GM21717 (cell line): ENCODE results near the gene CCDC191.

ENCODE experiments used
- ATAC-seq: cut with Tn5 transposase; IDR thresholded peaks from one replicate; pipeline ENCODE4 v1.9.1; 2021; ENCODE audit warnings: mild to moderate bottlenecking, moderate library complexity; ENCODE audit not compliant: unreplicated experiment

Gene CCDC191

DNA sequence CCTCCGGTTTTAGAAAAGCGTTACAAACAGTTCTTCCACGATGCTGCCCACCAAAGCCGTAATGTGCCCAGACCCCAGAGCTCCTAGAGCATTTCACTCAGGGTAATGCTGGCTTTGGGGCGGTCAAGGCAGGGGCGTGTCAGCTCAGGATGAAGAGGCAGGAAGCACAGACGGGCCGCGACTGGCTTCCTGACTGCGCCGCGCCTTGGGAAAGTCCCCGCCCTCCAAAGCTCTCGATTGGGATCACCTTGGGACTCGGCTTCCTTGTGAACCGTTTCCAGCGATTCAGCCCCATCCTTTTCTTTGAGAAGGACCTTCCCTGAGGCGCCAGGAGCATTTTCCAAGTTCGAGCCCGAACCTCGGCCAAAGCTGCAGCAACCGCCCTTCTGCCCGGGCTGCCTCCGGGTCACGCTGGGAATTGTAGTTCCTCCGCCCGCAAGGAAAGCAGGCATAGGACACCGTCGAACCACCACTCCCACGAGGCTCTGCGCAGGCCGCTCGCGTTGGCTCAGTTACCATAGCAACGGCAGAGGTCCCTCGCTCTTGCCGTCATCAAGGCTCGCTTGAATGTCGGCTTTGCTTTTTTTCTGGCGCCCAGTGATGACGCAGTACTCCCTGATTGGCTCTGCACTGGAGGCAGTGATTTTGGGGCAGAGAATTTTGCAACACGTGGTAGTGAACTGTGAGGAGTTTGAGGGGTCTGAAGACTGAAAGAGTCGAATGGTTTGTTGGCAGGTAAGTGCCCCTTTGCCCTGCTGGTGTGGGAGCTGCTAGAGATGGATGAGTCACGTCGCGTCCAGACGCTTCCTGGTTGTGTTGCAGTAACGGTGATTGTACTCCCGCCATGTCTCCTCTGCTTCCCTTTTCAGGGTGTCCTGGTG is at the start of gene CCDC191, which contains the start of gene QTRT2:
Gene CCDC191 (minus strand): TSS at position 397 of the 881 bp plus-strand sequence. CDS start 60 bp downstream, at position 337.
Gene QTRT2 (plus strand): TSS at position 608 of the 881 bp plus-strand sequence. CDS start 8,521 bp downstream, outside the sequence.
- ATAC-seq, result peak; percentile 98

GRCh38 chr3:114104414-114104813 is 48.1 kb upstream of the CCDC191 start:
- ATAC-seq, result no peak

DNA sequence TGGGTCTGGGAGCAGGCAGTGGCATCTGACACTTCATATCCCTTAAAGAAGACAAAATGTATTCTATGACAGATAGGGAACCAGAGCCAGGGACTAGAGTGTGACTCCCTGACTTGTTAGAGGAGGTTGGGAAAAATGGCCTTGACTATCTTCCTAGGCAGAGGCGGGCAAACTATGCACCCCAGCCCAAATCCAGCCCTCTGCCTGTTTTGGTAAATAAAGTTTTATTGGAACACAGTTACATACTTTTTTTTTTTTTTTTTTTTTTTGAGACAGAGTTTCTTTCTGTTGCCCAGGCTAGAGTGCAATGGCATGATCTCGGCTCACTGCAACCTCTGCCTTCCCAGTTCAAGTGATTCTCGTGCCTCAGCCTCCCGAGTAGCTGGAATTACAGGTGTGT is 47.5 kb upstream of the CCDC191 start:
- ATAC-seq, result no peak

GRCh38 chr3:114103181-114103580 is 46.9 kb upstream of the CCDC191 start:
- no peak for ATAC-seq

DNA sequence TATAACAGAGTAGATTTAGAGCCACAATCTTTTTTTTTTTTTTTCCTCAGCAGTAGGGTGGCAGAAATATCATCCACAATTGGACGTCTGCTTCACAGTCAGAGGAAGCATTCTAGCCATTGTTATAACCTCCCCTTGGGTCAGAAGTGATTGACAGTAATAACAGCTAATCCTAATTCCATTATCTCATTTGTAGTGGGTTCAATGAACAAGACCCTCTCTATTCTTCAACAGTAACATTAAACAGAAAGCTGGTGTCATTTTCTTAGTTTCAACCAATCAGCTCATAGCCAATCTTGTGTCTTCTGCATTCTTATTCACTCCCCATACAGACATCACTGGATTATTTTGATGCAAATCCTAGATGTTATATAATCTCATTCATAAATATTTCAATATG is 44.8 kb upstream of the CCDC191 start:
- no peak for ATAC-seq

GRCh38 chr3:114095796-114096195 is 39.5 kb upstream of the CCDC191 start:
- no peak for ATAC-seq

- ATAC-seq, result no peak
Measured at GRCh38 chr3:114093596-114093995, 37.3 kb upstream of the CCDC191 start.

DNA sequence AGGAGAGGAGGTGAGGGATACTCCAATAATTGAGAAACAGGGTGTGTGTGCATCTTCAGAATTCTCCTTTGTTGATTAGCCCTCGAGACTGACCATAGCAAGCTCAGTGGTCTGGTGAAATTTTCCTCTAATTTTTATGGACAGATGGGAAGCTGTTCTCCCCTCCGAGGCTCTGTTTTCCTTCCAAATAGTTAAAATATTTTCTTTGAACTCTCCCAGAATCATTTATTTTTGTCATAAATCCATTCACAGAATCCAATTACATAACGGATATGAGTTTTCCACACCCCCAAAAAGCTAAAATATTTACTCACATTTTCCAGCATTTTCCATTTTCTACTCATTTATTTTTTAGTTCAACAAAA is 36.7 kb upstream of the CCDC191 start:
- ATAC-seq, result no peak

- no peak for ATAC-seq
Measured at GRCh38 chr3:114092151-114093015, 36.1 kb upstream of the CCDC191 start.

GRCh38 chr3:114089675-114090074 is 33.3 kb upstream of the CCDC191 start:
- ATAC-seq, result no peak

DNA sequence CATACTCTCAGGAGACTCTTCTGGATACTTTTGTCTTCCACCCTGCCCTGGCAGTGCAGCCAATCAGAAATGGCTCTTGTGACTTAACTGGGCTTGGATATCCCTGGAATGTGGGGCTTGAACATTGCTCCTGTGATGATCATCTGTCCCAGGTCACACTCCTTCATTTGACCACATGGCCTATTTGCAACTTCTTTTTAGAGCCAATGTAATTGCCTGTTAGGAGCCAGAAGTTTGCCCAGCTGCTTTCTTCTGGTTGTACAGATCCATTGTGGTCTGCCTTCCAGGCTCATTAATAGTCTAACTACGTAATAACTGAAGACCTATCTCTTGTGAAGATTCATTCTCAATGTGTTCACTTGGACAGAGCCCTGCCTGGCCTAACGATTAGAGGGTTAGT is 30.0 kb upstream of the CCDC191 start:
- ATAC-seq, result no peak

- no peak for ATAC-seq
Measured at GRCh38 chr3:114083112-114083511, 26.8 kb upstream of the CCDC191 start.

GRCh38 chr3:114081037-114081436 is 24.7 kb upstream of the CCDC191 start:
- ATAC-seq, result no peak

DNA sequence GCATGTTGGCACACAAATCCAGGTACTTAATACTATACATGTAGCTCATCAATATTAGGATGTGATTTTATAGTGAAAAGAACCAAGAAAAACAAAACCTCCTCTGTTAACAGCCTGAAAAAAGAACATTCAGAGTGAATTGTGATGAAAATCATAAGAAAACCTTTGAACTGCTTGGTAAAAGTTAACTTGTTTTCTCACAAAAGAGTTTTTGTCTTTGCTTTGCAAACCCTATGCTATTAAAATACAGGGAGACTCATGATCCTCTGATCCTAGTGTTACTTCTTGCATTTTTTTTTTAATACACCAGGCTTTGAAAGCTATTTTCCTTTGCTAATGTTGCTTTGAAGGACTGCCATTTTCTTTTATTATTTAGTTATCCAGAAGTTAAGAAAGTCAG is 23.9 kb upstream of the CCDC191 start:
- ATAC-seq, result no peak

- no peak for ATAC-seq
Measured at GRCh38 chr3:114079761-114080160, 23.4 kb upstream of the CCDC191 start.

DNA sequence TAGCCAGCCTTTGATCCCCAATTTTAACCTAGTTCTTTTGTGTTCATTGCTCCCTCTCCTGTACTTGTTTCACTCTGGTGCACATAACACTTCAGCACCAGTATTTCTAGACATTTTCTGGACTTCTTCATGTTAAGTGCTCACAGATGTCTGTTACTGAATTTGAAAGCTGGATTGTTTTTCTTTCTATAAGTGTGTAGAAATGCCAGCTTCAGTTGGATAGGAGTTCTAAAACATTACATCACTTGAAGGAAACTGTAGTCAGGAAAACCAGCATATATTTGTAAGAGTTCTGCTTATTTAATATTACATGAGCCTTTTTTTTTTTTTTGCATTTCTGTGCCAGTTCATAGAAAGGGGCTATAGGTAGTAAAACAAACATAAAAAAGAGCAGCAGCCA is 21.8 kb upstream of the CCDC191 start:
- ATAC-seq, result no peak

- no peak for ATAC-seq
Measured at GRCh38 chr3:114076711-114077110, 20.4 kb upstream of the CCDC191 start.

- ATAC-seq, result no peak
Measured at GRCh38 chr3:114071786-114072185, 15.5 kb upstream of the CCDC191 start.

GRCh38 chr3:114068336-114068735 is 12.0 kb upstream of the CCDC191 start:
- no peak for ATAC-seq

DNA sequence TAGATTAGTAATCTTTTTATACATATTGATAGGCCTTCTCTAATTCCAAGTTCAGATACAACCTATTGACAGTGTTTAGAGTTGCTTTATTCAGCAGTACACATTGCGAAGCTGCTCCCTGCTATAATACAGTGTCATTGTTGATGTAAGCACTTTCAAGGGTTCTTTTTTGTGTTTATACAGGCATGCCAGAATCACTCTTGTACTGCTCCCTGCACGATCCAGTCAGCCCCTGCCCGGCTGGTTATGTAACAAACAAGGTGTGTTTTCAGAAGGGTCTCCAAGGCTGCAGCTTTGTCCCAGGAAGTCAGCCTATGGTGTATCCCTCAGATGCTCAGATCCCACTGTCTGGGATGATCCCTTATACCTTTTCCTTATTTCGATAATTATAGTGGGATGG is 11.5 kb upstream of the CCDC191 start:
- no peak for ATAC-seq

- no peak for ATAC-seq
Measured at GRCh38 chr3:114060906-114061655, 4.8 kb upstream of the CCDC191 start.
